ENCODE measurements around the gene AKT1. TPM values are rescaled to one million over a fixed set of nuclear protein-coding genes. Genes with fewer than 3 reads are reported as not detected.

AKT1 gene
- polyA plus RNA-seq, 1 experiment = 104 TPM

DNA sequence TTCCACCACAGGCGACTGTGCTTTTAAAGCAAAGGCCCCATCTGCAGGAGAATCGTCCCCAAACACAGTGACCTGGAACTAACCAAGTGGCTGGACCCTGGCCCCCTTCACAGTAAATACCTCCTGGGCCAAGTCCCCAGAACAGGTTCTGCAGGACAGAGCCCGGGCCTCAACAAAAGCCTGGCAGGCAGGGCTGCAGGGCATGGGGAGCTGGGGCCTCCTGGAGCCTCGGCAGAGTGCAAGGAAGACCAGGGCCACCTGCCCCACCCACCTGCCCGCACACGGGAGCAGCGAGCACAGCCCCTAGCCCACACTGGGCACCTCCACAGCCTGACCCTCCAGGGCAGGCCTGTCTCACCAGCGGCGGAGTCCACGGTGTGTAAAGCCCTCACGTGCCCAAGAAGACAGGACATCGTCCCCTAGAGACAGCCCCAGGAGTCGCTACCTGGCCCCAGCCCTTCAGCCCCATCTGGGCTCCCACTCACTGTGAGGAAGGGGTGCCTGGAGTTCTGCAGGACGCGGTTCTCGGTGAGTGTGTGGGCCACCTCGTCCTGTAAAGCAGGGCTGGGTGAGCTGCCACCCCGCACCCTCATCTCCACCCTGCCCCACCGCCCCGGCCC lies 21.0 kb downstream of the AKT1 start:
- Histone ChIP-seq H3K4me3 (ENCODE audit: low read depth, low read length) (no peak overlapping the region), H3K27me3 (ENCODE audit: control insufficient read depth, insufficient read depth, low read length) (no peaks in the 10 kb centered on the region), H3K9me3 (ENCODE audit: control insufficient read depth, insufficient read depth, low read length) (peaks cover 30% of the 10 kb centered on the region), H3K27ac (ENCODE audit: low read depth, low read length) (no peak overlapping the region)
- ChIA-PET CTCF (interaction anchor here (1.1 kb wide), 1 partner anchor 46 kb away, joined by 5 read pairs; no protein-coding TSS in a partner anchor), POLR2A (no interaction called here)
- TF ChIP-seq, protein P1, sequence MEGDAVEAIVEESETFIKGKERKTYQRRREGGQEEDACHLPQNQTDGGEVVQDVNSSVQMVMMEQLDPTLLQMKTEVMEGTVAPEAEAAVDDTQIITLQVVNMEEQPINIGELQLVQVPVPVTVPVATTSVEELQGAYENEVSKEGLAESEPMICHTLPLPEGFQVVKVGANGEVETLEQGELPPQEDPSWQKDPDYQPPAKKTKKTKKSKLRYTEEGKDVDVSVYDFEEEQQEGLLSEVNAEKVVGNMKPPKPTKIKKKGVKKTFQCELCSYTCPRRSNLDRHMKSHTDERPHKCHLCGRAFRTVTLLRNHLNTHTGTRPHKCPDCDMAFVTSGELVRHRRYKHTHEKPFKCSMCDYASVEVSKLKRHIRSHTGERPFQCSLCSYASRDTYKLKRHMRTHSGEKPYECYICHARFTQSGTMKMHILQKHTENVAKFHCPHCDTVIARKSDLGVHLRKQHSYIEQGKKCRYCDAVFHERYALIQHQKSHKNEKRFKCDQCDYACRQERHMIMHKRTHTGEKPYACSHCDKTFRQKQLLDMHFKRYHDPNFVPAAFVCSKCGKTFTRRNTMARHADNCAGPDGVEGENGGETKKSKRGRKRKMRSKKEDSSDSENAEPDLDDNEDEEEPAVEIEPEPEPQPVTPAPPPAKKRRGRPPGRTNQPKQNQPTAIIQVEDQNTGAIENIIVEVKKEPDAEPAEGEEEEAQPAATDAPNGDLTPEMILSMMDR (IDR thresholded peaks at IDR 0.05; ENCODE audit: low read depth, low read length) = no peak
- DNase-seq (ENCODE audit: low read depth, low spot score) = no peak

DNA sequence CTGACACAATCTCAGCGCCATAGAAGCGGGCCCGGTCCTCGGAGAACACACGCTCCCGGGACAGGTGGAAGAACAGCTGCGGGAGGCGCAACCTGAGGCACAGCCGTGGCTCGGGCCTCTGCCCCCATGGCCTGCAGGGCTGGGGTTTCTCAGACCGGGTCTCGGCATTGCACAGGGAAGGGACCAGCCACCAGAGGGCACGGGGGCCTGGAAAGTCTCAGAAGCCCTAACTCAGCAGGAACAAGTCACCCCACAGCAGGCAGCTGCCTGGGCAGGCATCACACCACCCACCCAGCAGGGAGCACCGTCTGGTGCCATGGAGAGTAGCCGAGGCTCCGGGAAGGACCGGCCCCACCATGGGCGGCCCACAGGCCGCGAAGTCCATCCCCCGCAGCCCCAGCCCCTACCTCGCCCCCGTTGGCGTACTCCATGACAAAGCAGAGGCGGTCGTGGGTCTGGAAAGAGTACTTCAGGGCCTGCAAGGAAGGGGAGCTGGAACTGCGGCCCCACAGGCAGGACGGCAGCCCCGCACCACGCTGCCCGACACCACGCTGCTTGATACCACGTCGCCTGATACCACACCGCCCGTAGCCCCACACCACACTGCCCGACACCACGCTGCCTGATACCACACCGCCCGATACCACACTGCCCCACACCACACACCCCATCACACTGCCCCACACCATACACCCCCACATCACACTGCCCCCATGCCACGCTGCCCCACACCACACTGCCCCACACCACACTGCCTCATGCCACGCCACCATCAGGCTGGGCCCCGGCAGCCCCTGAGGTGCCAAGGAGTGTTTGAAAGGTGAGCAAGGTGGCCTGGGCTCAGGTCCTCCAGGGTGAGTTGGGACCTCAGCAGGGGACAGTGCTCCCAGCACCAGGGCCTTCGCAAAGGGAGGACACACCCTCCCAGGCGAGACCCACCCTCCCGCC lies 21.8 kb downstream of the AKT1 start:
- TF ChIP-seq, protein P1 (IDR thresholded peaks at IDR 0.05; ENCODE audit: low read depth, low read length) = no peak
- no peak overlapping the region for H3K27ac ChIP-seq (ENCODE audit: low read depth, low read length)
- H3K9me3 ChIP-seq (ENCODE audit: control insufficient read depth, insufficient read depth, low read length) = peaks cover 30% of the 10 kb centered on the region
- H3K4me3 ChIP-seq (ENCODE audit: low read depth, low read length) = no peak overlapping the region
- no peaks in the 10 kb centered on the region for H3K27me3 ChIP-seq (ENCODE audit: control insufficient read depth, insufficient read depth, low read length)
- POLR2A ChIA-PET = interaction anchor here (3.7 kb wide), 1 partner anchor 21 kb away, joined by 12 read pairs; the partner anchor contains the start of gene SIVA1
- no peak for DNase-seq (ENCODE audit: low read depth, low spot score)
- CTCF ChIA-PET = interaction anchor here (1.1 kb wide), 1 partner anchor 47 kb away, joined by 5 read pairs; no protein-coding TSS in a partner anchor

DNA sequence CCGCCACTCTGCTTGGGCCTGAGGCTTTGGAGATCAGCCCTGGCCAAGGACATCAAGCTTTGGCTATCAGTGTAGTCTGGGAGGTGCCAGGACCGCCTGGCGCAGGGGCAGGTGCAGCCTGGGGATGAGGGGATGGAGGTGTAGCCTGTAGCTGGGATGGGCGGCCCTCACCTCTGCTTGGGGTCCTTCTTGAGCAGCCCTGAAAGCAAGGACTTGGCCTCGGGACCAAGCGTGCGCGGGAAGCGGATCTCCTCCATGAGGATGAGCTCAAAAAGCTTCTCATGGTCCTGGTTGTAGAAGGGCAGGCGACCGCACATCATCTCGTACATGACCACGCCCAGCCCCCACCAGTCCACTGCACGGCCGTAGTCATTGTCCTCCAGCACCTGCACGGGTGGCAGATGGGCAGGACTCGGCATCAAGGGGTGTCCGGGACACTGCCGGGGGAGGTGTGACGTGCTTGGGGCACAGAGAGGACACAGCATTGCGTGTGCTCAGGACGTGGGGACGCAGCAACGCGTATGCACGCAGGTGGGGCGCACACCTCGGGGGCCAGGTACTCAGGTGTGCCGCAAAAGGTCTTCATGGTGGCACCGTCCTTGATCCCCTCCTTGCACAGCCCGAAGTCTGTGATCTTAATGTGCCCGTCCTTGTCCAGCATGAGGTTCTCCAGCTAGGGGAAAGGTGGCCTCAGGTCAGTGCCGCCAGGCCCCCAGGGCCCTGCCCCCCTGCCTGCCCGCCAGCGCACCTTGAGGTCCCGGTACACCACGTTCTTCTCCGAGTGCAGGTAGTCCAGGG lies 22.6 kb downstream of the AKT1 start:
- ChIA-PET CTCF (interaction anchor here (0.8 to 1.3 kb wide), 3 partner anchors 48 to 54 kb away, joined by 3 to 5 read pairs (median 3); no protein-coding TSS in a partner anchor), POLR2A (interaction anchor here (3.7 kb wide), 1 partner anchor 20 kb away, joined by 12 read pairs; the partner anchor contains the start of gene SIVA1)
- no peak for DNase-seq (ENCODE audit: low read depth, low spot score)
- Histone ChIP-seq H3K27me3 (ENCODE audit: control insufficient read depth, insufficient read depth, low read length) (no peaks in the 10 kb centered on the region), H3K9me3 (ENCODE audit: control insufficient read depth, insufficient read depth, low read length) (peaks cover 30% of the 10 kb centered on the region), H3K27ac (ENCODE audit: low read depth, low read length) (no peak overlapping the region), H3K4me3 (ENCODE audit: low read depth, low read length) (no peak overlapping the region)
- TF ChIP-seq, protein P1 (IDR thresholded peaks at IDR 0.05; ENCODE audit: low read depth, low read length) = no peak

DNA sequence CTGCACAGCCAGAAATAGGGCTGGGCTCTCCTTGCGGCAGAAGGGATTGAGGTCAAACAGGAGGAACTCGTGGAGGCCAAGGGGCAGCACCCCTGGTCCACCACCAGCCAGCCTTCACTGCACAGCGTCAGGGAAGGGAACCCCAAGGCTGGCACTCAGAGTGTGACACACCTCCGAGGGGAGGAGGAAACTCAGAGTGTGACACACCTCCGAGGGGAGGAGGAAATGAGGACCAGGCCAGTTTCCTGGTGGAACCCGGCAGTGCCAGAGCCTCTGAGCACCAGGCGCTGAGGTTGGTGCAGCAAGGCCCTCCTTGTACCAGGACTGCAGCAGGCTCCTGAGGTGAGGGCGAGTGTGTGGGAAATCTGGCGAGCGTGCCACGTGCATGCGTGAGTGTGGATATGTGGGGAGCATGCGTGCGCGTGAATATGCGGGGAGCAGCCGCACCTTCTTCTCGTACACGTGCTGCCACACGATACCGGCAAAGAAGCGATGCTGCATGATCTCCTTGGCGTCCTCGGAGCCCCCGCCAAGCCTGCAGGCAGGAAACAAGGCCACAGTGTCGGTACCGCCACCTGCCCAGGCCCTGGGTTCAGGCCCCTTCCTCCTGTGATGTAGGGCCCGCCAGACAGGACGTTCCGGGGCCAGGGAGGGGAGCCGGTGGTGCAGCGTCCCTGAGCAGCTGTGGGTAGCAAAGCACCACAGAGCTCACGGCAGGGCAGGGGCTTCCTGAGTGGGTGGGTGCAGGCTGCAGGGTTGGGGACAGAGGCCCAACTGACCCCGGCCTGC lies 23.4 kb downstream of the AKT1 start:
- ChIA-PET POLR2A (interaction anchor here (3.7 kb wide), 1 partner anchor 19 kb away, joined by 12 read pairs; the partner anchor contains the start of gene SIVA1), CTCF (interaction anchor here (0.8 to 1.3 kb wide), 2 partner anchors 54 to 55 kb away, joined by 3 read pairs; no protein-coding TSS in a partner anchor)
- Histone ChIP-seq H3K27ac (ENCODE audit: low read depth, low read length) (no peak overlapping the region), H3K4me3 (ENCODE audit: low read depth, low read length) (no peak overlapping the region), H3K27me3 (ENCODE audit: control insufficient read depth, insufficient read depth, low read length) (no peaks in the 10 kb centered on the region), H3K9me3 (ENCODE audit: control insufficient read depth, insufficient read depth, low read length) (peaks cover 30% of the 10 kb centered on the region)
- no peak for DNase-seq (ENCODE audit: low read depth, low spot score)
- TF ChIP-seq, protein P1 (IDR thresholded peaks at IDR 0.05; ENCODE audit: low read depth, low read length) = no peak
